Smooth muscle cell (in vitro differentiated cells): ENCODE data around the gene CLP1. TPM values are rescaled to one million over a fixed set of nuclear protein-coding genes. Genes with fewer than 3 reads are reported as not detected.
A peak's percentile ranks its signal among the peaks of the same experiment; 100 is the strongest.

Experiments
- DNase-seq: peaks from one replicate; lab custom pipeline; 2025; ENCODE audit not compliant: unreplicated experiment; lab: John Stamatoyannopoulos, UW
- H2AFZ ChIP-seq: fragments of 200-600 bp; sonication (generic); 2 replicates; pipeline ENCODE4 v1.6.0; 2016; ENCODE audit warnings: antibody characterized with exemption, low read depth, mild to moderate bottlenecking
- H3F3A ChIP-seq: fragments of 200-600 bp; sonication (generic); 2 replicates; pipeline ENCODE4 v1.6.0; 2017; ENCODE audit warnings: antibody characterized with exemption, low read depth
- H3K27ac ChIP-seq: fragments of 200-600 bp; sonication (generic); 2 replicates; pipeline ENCODE4 v1.5.1; 2016; ENCODE audit warnings: low read depth, mild to moderate bottlenecking
- H3K27me3 ChIP-seq: fragments of 200-600 bp; sonication (generic); 2 replicates; pipeline ENCODE4 v1.6.1; 2016; ENCODE audit warnings: low read depth, mild to moderate bottlenecking
- H3K36me3 ChIP-seq: fragments of 200-600 bp; sonication (generic); 2 replicates; pipeline ENCODE4 v1.5.1; 2016; ENCODE audit warnings: low read depth
- H3K4me1 ChIP-seq: fragments of 200-600 bp; sonication (generic); 2 replicates; pipeline ENCODE4 v1.5.1; 2016; ENCODE audit warnings: low read depth
- H3K4me2 ChIP-seq: fragments of 200-600 bp; sonication (generic); 2 replicates; pipeline ENCODE4 v1.6.0; 2016; ENCODE audit warnings: mild to moderate bottlenecking
- H3K4me3 ChIP-seq: fragments of 200-600 bp; sonication (generic); 2 replicates; pipeline ENCODE4 v1.5.1; 2016; ENCODE audit warnings: mild to moderate bottlenecking
- H3K79me2 ChIP-seq: fragments of 200-600 bp; sonication (generic); 2 replicates; pipeline ENCODE4 v1.6.0; 2016; ENCODE audit warnings: low read depth, mild to moderate bottlenecking
- H3K9ac ChIP-seq: fragments of 200-600 bp; sonication (generic); 2 replicates; pipeline ENCODE4 v1.6.0; 2016; ENCODE audit warnings: low read depth
- H3K9me3 ChIP-seq: fragments of 200-600 bp; sonication (generic); replicated peaks from 2 replicates; pipeline ENCODE4 v1.5.1; 2016; ENCODE audit warnings: low read depth
- H4K20me1 ChIP-seq: fragments of 200-600 bp; sonication (generic); 2 replicates; pipeline ENCODE4 v1.6.0; 2016; ENCODE audit warnings: low read depth
- WGBS: methylation state at CpG from one replicate; pipeline ENCODE4 v1.1.7; 2016; ENCODE audit warnings: low lambda C conversion rate; 5-methylcytosine and 5-hydroxymethylcytosine counted together
- polyA plus RNA-seq: library from polyadenylated mRNA; unstranded; fragments of >200 nt; fragmentation: Nextera tagmentation; extraction: Ambion mirVana; gene quantifications from 2 replicates; pipeline ENCODE4 v1.2.1, GENCODE V29; 2016
- total RNA-seq: library from RNA; depleted of rRNA; stranded (reverse); fragments of >200 nt; gene quantifications from 2 replicates; pipeline ENCODE4 v1.2.3, GENCODE V29; 2014
- TF ChIP-seq, protein P1 (sequence below): fragments of 200-600 bp; sonication (generic); IDR thresholded peaks from 2 replicates; pipeline ENCODE4 v1.5.1; 2017; ENCODE audit warnings: borderline replicate concordance, mild to moderate bottlenecking, antibody characterized with exemption; ENCODE audit not compliant: insufficient read depth, poor library complexity, severe bottlenecking

The CLP1 gene
- total and polyA plus RNA-seq, 2 experiments from 2014 or later = 18.0 to 18.3 TPM

DNA sequence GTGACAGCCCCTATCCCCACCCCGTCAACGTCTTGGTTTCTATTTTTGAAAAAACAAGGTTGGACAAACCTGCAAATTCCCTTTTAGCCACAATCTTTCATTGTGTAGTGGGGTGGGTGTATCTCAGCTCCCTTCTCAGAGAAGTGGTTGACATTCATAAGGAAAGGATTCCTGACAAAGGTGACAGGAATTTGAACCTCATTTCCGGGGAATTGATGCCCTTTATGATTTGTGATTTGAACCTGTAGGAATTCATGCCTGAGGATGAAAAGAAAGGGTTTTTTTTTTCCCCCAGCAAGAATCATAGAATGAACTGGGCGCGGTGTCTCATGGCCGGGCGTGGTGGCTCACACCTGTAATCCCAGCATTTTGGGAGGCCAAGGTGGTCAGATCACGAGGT, 22.3 kb upstream of the CLP1 start:
- Histone ChIP-seq H3F3A (no peaks in the 10 kb centered on the region), H2AFZ (no peak overlapping the region), H3K9ac (no peak overlapping the region), H3K4me2 (no peak overlapping the region), H3K36me3 (no peaks in the 10 kb centered on the region), H3K9me3 (no peaks in the 10 kb centered on the region), H3K79me2 (peaks cover 20% of the 10 kb centered on the region), H3K4me1 (peaks cover 14% of the 10 kb centered on the region), H3K27ac (no peak overlapping the region), H3K4me3 (no peak overlapping the region), H4K20me1 (peaks cover 12% of the 10 kb centered on the region), H3K27me3 (no peaks in the 10 kb centered on the region)
- no peak for DNase-seq
- TF ChIP-seq, protein P1, sequence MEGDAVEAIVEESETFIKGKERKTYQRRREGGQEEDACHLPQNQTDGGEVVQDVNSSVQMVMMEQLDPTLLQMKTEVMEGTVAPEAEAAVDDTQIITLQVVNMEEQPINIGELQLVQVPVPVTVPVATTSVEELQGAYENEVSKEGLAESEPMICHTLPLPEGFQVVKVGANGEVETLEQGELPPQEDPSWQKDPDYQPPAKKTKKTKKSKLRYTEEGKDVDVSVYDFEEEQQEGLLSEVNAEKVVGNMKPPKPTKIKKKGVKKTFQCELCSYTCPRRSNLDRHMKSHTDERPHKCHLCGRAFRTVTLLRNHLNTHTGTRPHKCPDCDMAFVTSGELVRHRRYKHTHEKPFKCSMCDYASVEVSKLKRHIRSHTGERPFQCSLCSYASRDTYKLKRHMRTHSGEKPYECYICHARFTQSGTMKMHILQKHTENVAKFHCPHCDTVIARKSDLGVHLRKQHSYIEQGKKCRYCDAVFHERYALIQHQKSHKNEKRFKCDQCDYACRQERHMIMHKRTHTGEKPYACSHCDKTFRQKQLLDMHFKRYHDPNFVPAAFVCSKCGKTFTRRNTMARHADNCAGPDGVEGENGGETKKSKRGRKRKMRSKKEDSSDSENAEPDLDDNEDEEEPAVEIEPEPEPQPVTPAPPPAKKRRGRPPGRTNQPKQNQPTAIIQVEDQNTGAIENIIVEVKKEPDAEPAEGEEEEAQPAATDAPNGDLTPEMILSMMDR = no peak
- 89% methylated on average over 8 of the region's 8 CpGs for WGBS

DNA sequence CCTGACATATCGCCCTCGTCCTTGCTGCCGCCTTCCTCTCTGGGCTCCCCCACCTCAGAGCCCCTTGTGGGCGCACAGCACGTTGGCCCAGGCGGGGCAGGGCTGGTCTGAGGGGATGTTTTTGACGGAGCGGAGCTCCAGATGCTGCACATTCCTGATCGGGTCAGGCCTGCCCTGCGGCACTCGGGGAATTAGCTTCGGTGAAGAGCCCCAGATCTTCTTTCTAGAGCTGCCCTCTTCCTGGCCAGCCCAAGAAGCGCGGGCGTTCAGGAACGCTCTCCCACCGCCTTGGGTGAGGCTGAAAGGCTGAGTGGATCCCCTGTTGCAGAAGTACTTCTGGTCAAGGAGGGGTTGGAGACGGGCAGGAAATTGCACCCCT, 19.9 kb upstream of the CLP1 start:
- Histone ChIP-seq H3K36me3 (no peaks in the 10 kb centered on the region), H3K4me3 (peak overlapping the region; percentile 100), H2AFZ (peak overlapping the region; percentile 98), H3K9ac (peak overlapping the region; percentile 95), H3F3A (no peaks in the 10 kb centered on the region), H3K4me2 (peak overlapping the region; percentile 98), H3K27ac (peak overlapping the region; percentile 3), H3K27me3 (no peaks in the 10 kb centered on the region), H3K9me3 (no peaks in the 10 kb centered on the region), H4K20me1 (peaks cover 35% of the 10 kb centered on the region), H3K4me1 (peaks cover 29% of the 10 kb centered on the region), H3K79me2 (peaks cover 24% of the 10 kb centered on the region)
- WGBS = 8% methylated on average over 18 of the region's 18 CpGs
- TF ChIP-seq, protein P1 = no peak
- no peak for DNase-seq

DNA sequence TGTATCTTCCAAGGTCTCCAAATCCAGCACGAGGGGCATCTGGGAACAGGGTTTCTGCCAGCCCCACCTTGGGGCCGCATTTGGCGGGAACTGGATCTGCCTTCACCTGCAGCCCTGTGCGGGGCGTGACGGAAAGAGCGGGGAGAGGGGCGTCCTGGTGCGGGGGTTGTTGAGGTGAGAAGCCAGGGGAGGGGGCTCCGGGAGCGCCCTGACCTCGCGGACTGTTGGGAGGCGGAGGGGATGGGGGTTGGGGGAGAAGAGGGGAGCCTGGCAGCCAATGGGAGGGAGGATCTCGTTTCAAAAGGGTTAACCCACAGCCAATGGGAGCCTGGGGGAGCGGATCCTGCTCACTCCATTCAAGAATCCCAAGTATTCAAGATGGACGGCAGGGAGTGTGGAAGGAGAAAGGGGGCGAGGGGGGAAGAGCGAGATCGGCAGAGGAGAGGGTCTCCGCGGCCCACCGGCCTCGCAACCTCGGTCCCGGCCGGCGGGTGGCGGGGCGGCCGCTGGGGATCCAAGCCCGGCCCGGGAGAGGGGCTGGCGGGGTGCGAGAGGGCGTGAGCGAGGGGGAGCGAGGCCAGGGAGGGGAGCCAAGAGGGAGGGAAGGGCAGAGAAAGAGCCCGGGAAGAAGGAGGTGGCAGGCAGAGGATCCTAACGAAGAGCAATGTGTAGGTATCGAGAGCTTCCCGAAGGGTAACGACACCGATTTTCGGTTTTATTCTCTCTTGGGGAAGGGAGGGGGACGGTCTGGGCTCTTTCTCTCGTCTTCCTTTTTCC, 19.4 kb upstream of the CLP1 start:
- Histone ChIP-seq H3K9me3 (no peaks in the 10 kb centered on the region), H3K9ac (peak overlapping the region; percentile 95), H4K20me1 (peaks cover 41% of the 10 kb centered on the region), H3K4me1 (peaks cover 29% of the 10 kb centered on the region), H2AFZ (peak overlapping the region; percentile 98), H3K4me3 (peak overlapping the region; percentile 100), H3F3A (peaks cover 2% of the 10 kb centered on the region), H3K4me2 (peak overlapping the region; percentile 98), H3K27ac (peak overlapping the region; percentile 77), H3K79me2 (peaks cover 24% of the 10 kb centered on the region), H3K27me3 (no peaks in the 10 kb centered on the region), H3K36me3 (no peaks in the 10 kb centered on the region)
- TF ChIP-seq, protein P1 = no peak
- peak; percentile 53 for DNase-seq
- under 1% methylated on average over 25 of the region's 47 CpGs for WGBS
